ENCODE measurements around the gene NXPH1. TPM values are rescaled to one million over a fixed set of nuclear protein-coding genes. Genes with fewer than 3 reads are reported as not detected.

NXPH1 gene
- total and polyA plus RNA-seq, 2 experiments from 2014 or later, result 0.45 to 3.0 TPM

DNA sequence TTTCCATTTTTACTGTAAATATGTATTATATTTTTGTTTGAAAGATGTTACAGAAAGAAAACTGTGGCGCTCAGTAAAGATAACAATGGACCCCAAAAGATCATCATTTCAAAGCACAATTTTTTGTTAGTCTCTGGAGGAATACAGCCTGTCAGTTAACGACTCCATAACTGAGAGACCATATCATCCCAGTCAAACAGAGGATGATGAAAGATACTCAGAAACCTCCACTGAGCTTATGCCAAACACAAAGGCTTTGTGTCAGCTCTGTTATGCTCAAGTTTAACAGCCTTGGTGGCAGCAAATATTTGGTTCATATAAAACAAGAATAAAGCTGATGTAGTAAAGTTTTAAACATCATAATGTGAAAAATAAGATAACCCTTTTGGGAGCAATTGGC, 345.1 kb downstream of the NXPH1 start:
- DNase-seq (ENCODE audit: low spot score), result no peak
- Mint-ChIP-seq H3K27me3 (ENCODE audit: insufficient read depth, low read depth, poor library complexity) (peaks cover 4% of the 10 kb centered on the region), H3K9me3 (no peaks in the 10 kb centered on the region), H3K27ac (no peak overlapping the region), H3K4me3 (no peak overlapping the region), H3K36me3 (ENCODE audit: low read depth) (no peaks in the 10 kb centered on the region), H3K4me1 (peaks cover 9% of the 10 kb centered on the region; the same call in 2 of the 3 replicates)
- no peaks in the 10 kb centered on the region; the same call in none of the 2 replicates for H3K4me1 ChIP-seq (ENCODE audit: insufficient read depth)
- H3K79me2 ChIP-seq (replicated peaks; ENCODE audit: insufficient read depth), result no peaks in the 10 kb centered on the region
- no peak overlapping the region for H2AFZ ChIP-seq
- no peak overlapping the region for H3K4me2 ChIP-seq
- no peak overlapping the region for H3K27ac ChIP-seq (ENCODE audit: low read depth)
- no peaks in the 10 kb centered on the region for H3F3A ChIP-seq (replicated peaks; ENCODE audit: low read depth)
- no peak for ATAC-seq
- H3K4me3 ChIP-seq, result no peak overlapping the region
- no peak for TF ChIP-seq CREB1 (CRISPR knock-in tag; IDR thresholded peaks at IDR 0.05; ENCODE audit: low read depth)
- no peak for TF ChIP-seq ZNF331 (CRISPR knock-in tag; IDR thresholded peaks at IDR 0.05; ENCODE audit: low read depth)
- no peak for TF ChIP-seq NANOG (IDR thresholded peaks at IDR 0.05; ENCODE audit: borderline replicate concordance)
- no peak for TF ChIP-seq ZNF462 (CRISPR knock-in tag; IDR thresholded peaks at IDR 0.05)
- TF ChIP-seq EZH2phosphoT487 (IDR thresholded peaks at IDR 0.05; ENCODE audit: unreplicated experiment), result no peak
- no peak for TF ChIP-seq STAT1 (IDR thresholded peaks at IDR 0.05; ENCODE audit: unreplicated experiment)
- no peak for TF ChIP-seq REST (IDR thresholded peaks at IDR 0.05; ENCODE audit: unreplicated experiment)
- TF ChIP-seq EZH2 (IDR thresholded peaks at IDR 0.05; ENCODE audit: low read depth, unreplicated experiment), result no peak
- no peak for TF ChIP-seq JUNB (IDR thresholded peaks at IDR 0.05; ENCODE audit: unreplicated experiment)
- TF ChIP-seq, protein P1, sequence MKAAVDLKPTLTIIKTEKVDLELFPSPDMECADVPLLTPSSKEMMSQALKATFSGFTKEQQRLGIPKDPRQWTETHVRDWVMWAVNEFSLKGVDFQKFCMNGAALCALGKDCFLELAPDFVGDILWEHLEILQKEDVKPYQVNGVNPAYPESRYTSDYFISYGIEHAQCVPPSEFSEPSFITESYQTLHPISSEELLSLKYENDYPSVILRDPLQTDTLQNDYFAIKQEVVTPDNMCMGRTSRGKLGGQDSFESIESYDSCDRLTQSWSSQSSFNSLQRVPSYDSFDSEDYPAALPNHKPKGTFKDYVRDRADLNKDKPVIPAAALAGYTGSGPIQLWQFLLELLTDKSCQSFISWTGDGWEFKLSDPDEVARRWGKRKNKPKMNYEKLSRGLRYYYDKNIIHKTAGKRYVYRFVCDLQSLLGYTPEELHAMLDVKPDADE (IDR thresholded peaks at IDR 0.05), result no peak
- TF ChIP-seq POLR2AphosphoS5 (IDR thresholded peaks at IDR 0.05; ENCODE audit: low read depth), result no peak
- TF ChIP-seq ZNF114 (CRISPR knock-in tag; IDR thresholded peaks at IDR 0.05), result no peak
- no peak for TF ChIP-seq CTCF (conservative IDR thresholded peaks at IDR 0.05; ENCODE audit: low read depth in 2 of 2)
- no peaks in the 10 kb centered on the region for H4K20me1 ChIP-seq (replicated peaks; ENCODE audit: insufficient read depth)
- H3K36me3 ChIP-seq (ENCODE audit: insufficient read depth), result no peaks in the 10 kb centered on the region
- H3K27me3 ChIP-seq (ENCODE audit: insufficient read depth), result no peaks in the 10 kb centered on the region
- no peaks in the 10 kb centered on the region for H3K9me2 ChIP-seq (ENCODE audit: insufficient read depth)
